ENCODE data around the gene ALK.

Gene ALK

DNA sequence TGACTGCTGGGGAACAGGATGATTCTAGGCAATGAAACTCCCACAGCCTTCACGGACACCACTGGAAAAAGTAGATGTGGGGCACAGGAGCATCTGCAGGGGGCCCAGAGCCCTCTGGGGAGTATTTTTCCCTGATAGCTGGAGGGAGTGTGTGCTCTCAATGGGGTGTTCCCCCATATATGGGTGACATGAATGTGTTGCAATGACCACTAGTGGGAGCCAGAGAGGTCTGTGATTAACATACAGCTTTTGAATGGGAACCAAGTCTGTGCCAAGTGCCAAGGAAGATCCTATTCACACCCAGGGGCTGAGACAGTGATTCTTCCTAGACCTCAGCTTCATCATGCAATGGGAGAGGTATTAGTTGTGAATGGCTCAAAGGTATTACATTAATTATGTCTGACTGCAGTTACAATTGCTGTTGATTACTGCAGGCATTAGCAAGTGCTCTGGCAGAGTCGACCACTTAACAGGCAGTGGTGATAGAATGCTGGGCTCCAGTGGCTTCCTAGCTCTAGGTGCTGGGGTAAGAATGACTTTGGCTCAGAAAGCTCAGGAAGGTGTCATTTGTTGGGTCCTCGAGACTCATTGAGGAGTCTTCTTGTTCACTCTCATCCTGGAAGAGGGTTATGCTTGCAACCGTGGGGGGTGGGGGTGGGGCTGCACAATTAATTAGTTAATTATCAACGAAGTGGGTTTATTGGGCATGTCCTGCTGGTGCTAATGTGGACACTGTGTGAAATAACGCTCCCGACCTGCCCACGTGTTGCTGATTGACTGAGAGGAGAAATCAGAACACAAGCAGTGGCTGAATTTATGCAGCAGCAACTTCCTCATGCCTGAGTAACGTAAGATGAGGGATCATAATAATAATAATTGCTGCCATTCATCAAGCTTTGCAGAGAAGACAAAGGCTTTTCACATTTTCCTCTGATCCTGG is 612.0 kb downstream of the ALK start:
- no peak overlapping the region for H3K27ac Mint-ChIP-seq
- H3K36me3 Mint-ChIP-seq = no peaks in the 10 kb centered on the region
- H3K4me1 Mint-ChIP-seq = peaks cover 8% of the 10 kb centered on the region
- peaks cover 3% of the 10 kb centered on the region for H3K27me3 Mint-ChIP-seq
- H3K9me3 Mint-ChIP-seq = no peaks in the 10 kb centered on the region
- H3K4me3 Mint-ChIP-seq = no peak overlapping the region

DNA sequence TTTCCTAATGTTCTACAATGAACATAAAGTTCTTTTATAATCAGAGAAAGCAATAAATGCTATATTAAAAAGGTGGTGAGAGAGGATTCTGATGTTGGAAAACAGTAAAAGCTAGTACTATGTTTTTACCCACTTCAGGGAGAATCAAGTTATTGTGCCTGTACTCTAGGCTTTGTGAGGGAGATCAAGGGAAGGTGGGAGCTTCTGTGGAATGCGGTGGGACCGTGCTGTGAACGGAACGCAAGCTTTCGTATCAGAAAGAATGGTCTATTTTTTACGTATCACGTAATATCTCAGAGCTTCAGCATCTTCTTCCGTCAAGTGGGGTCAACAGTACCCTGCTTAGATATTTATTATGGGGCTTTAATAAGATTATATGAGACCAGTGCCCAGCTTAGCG is 613.0 kb downstream of the ALK start:
- H3K27ac Mint-ChIP-seq = no peak overlapping the region
- H3K36me3 Mint-ChIP-seq = no peaks in the 10 kb centered on the region
- no peaks in the 10 kb centered on the region for H3K9me3 Mint-ChIP-seq
- no peaks in the 10 kb centered on the region for H3K4me1 Mint-ChIP-seq
- H3K4me3 Mint-ChIP-seq = no peak overlapping the region
- H3K27me3 Mint-ChIP-seq = peaks cover 3% of the 10 kb centered on the region

DNA sequence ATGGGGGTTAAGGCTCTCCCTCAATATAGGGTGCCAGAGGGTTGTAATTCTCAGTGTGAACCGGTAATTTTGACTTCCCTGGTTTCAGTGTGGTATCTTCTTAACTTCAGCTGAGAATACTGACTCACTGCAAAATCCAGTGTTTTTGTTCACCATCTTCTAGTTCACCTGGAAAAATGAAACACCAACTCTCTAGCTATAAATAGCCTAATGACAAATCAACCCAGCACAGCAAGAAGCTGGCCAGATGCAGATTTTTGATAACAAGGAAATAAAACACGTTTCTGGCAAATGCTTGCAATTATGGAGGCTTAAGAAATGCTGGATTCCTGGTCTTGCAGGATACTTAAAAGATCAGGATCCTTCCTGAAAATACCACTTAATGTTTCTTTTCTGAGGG is 613.9 kb downstream of the ALK start:
- no peaks in the 10 kb centered on the region for H3K4me1 Mint-ChIP-seq
- peaks cover 3% of the 10 kb centered on the region for H3K27me3 Mint-ChIP-seq
- H3K4me3 Mint-ChIP-seq = no peak overlapping the region
- no peaks in the 10 kb centered on the region for H3K36me3 Mint-ChIP-seq
- H3K27ac Mint-ChIP-seq = no peak overlapping the region
- H3K9me3 Mint-ChIP-seq = no peaks in the 10 kb centered on the region

DNA sequence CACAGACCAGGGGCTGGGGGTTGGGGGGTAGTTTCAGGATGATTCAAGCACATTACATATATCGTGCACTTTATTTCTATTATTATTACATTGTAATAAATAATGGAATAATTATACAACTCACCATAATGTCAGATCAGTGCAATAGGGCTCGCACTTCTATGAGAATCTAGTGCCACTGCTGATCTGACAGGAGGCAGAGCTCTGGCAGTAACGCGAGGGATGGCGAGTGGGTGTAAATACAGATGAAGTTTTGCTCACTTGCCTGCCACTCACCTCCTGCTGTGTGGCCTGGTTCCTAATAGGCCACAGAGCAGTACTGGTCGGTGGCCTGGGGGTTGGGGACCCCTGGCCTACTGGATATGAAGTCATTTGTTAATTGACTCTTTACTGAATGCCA is 615.6 kb downstream of the ALK start:
- no peaks in the 10 kb centered on the region for H3K4me1 Mint-ChIP-seq
- no peak overlapping the region for H3K27ac Mint-ChIP-seq
- H3K9me3 Mint-ChIP-seq = no peaks in the 10 kb centered on the region
- H3K27me3 Mint-ChIP-seq = peaks cover 5% of the 10 kb centered on the region
- H3K36me3 Mint-ChIP-seq = no peaks in the 10 kb centered on the region
- H3K4me3 Mint-ChIP-seq = no peak overlapping the region

DNA sequence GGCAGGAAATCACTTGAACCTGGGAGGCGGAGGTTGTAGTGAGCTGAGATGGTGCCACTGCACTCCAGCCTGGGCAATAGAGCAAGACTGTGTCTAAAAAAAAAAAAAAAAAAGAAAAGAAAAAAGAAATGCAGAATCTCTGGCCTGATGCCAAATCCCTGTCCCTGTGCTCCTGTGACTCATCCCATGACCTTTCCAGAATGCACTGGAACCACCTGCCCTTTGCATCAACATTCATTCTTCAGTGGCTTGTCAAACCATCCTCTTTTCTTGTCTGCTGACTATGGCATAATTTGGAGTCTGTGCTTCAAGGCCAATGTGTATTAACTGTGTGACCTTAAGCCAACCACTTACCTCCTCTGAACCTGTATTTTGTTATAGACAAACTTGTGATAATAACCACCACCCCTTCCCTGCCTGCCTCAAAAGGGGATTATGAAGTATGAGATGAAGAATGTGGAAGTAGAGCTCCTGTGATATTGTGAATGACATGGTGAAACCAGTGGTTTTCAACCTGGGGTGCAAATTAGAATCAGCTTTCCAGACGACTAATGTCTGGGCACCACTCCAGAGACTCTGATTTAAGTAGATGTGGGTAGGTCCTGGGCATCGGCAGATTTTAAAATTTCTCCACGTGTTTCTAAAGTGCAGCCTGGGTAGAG is 616.9 kb downstream of the ALK start:
- Mint-ChIP-seq H3K27me3 (peaks cover 8% of the 10 kb centered on the region), H3K36me3 (no peaks in the 10 kb centered on the region), H3K4me1 (no peaks in the 10 kb centered on the region), H3K27ac (no peak overlapping the region), H3K9me3 (no peaks in the 10 kb centered on the region), H3K4me3 (no peak overlapping the region)

DNA sequence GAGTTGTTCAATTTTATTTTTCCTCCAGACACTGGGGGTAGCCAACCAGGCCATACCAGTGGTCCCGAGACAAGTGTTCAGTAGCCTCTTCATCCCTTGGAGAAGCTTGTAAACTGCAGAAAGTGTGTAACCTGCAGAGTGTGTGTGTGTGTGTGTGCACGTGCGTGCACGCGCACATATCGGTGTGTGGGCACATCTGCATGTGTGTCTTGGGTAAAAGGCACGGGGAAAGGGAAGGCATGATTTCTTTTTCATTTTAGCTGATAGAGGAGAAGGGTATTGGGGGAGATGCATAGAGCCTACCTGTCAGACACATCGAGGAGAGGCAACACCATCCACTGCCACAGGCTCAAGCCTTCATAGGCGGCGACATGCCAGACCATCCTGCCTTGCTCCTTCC is 624.8 kb downstream of the ALK start:
- Mint-ChIP-seq H3K4me3 (no peak overlapping the region), H3K36me3 (no peaks in the 10 kb centered on the region), H3K27me3 (peaks cover 19% of the 10 kb centered on the region), H3K4me1 (no peaks in the 10 kb centered on the region), H3K9me3 (no peaks in the 10 kb centered on the region), H3K27ac (no peak overlapping the region)

DNA sequence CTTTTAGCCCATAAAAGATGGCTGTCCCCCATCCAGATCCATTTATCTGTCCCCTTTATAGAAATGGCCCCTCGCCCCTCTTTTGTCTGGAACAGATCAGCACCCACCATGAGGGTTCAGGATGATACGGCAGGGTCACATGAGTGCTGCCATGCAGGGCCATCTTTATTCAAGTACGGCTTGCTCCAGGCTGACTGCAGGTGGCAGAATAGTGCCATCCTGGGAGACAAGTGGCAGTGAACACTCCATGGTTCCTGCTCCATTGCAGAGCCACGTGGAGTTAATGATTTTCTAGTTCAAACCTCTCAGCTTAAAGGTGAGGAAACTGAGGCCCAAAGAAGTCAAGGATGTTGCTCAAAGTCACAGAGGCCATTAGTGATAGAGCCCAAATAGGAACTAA is 625.5 kb downstream of the ALK start:
- H3K4me3 Mint-ChIP-seq = no peak overlapping the region
- H3K27me3 Mint-ChIP-seq = peaks cover 18% of the 10 kb centered on the region
- H3K4me1 Mint-ChIP-seq = no peaks in the 10 kb centered on the region
- no peaks in the 10 kb centered on the region for H3K36me3 Mint-ChIP-seq
- no peaks in the 10 kb centered on the region for H3K9me3 Mint-ChIP-seq
- H3K27ac Mint-ChIP-seq = no peak overlapping the region

DNA sequence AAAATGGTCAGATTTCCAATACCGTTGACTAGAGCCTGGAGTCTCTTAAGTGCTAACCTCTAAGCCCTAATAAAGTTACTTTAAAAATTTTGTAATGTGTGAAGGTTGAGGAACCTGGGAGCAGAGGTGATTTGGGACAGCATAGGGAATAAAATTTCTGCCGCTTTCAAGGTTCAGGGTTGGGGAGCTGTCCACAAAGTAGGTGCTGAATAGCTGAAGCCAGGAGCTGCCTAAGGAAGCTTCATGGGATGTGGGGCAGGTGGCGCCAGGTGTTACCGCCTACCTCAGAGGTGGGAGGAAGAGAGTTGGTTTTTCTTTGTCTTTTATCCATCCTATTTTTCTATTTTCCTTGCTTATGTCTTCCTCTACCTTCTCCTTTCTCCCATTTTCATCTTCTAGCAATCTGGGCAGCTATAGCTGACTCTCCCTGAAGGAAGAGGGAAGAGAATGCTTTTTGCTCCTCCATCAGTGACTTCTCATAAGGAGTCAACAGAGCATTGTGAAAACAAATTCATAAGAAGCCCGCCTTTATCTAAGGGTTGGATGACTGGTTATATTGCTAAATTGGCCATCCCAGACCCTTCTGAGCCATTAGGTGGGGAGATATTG is 627.5 kb downstream of the ALK start:
- Mint-ChIP-seq H3K4me3 (no peak overlapping the region), H3K4me1 (no peaks in the 10 kb centered on the region), H3K27me3 (peaks cover 13% of the 10 kb centered on the region), H3K36me3 (no peaks in the 10 kb centered on the region), H3K27ac (no peak overlapping the region), H3K9me3 (no peaks in the 10 kb centered on the region)

DNA sequence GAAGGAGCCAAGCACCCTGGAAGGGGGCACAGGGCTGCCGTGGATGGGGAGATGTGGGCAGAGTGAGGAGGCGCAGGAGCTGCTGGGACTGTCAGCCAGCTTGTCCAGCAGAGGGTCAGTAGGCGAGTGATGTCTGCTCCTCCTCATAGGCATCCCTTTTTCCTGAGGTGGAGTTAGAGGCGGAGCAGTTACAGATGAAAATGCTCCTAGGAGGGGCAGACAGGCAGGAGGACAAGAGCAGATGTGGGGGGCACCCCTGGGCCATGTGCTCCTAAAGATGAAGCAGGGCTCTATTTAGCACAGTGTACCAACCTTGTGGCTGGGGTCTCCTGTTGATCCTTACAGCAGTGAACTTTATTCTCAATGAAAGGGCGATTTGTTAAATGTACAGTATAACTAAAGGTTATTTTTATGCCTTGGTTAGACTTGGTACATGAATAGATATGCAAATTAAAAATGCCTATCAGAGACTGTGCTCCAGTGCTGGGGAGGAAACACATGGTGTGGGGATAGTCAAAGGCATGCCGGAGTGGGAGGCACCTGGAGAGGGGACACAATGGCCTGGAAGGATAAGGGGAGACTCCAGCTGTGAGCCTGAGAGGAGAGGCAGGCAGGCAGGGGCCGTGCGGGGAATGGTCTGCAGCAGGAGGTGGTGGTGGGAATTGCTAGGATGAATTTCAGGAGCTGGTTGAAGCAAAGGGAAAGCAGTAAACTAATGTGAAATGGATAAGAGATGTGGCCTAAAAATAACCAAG is 630.9 kb downstream of the ALK start:
- Mint-ChIP-seq H3K27ac (no peak overlapping the region), H3K4me1 (no peaks in the 10 kb centered on the region), H3K4me3 (no peak overlapping the region), H3K9me3 (no peaks in the 10 kb centered on the region), H3K27me3 (peaks cover 10% of the 10 kb centered on the region), H3K36me3 (no peaks in the 10 kb centered on the region)

DNA sequence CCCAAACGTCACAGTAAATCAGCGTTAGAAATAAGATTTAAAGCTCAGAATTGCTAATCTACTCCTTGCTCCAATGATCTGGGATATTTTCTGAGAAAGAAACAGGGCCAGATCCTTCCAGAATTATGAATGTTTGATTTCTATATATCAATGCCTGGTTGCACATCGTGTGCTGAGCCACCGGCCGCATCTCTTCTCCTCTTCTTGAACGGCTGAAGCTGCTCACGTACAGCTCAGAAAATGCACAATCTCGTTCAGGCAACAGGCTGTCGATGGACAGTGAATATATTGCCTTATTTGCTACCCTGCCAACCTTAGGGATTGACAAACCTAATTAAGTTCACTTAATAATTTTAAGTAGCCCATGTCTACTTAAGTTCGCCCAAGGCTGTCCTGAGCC is 636.7 kb downstream of the ALK start:
- Mint-ChIP-seq H3K27ac (no peak overlapping the region), H3K4me1 (no peaks in the 10 kb centered on the region), H3K36me3 (no peaks in the 10 kb centered on the region), H3K4me3 (no peak overlapping the region), H3K9me3 (no peaks in the 10 kb centered on the region), H3K27me3 (peaks cover 11% of the 10 kb centered on the region)

DNA sequence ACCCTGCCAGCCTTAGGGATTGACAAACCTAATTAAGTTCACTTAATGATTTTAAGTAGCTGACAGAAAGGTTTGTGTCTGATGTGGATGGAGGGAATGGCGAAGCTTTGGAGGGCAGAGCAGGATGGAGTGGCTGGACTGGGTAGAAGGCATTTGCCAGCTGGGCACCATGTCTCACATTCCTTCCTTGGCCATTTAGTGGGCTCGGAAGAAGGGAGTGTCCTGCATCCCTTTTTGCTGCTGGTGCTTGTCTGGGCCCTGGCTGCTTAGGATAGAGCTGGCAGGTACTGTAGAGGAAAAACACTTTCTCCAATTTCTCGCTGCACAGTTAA is 639.5 kb downstream of the ALK start:
- H3K27ac Mint-ChIP-seq = no peak overlapping the region
- no peak overlapping the region for H3K4me3 Mint-ChIP-seq
- no peaks in the 10 kb centered on the region for H3K36me3 Mint-ChIP-seq
- no peaks in the 10 kb centered on the region for H3K4me1 Mint-ChIP-seq
- no peaks in the 10 kb centered on the region for H3K9me3 Mint-ChIP-seq
- peaks cover 14% of the 10 kb centered on the region for H3K27me3 Mint-ChIP-seq

DNA sequence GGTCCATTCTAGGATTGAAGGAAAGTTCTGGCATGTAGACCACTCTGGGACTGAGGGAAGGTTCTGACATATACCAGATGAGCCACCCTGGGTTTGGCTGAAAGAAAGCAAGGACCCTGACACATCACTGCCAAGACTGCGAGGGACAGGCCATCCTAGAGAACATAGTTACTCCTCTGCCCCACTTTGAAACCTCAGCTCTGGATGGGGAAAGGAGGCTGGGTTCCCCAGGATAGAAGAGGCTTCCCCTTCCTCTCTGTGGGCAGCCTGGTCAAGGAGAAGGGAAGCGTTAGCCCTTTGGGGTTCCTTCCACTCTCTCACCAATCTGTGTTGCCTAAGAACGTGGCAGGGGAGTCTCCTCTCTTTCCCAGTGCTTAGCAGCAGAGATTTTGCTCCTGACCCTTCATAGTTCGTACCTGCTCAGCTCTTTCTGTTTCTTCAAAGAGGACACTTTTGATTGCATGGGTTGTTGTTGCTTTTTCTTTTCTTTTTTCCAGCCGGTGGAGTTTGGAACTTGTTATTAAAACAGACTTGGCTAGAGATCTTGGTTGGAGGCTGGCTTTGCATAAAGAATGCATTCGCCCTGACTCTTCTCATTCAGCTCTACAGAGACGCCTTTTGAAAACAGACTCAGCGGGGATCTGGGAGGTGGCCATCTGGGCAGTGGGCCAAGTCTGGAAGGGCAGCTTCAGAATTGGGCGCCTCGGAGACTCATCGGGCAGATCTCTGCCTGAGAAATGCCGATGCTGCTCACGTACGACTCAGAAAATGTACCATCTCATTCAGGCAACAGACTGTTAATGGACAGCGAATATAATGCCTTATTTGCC is 640.1 kb downstream of the ALK start:
- Mint-ChIP-seq H3K27ac (no peak overlapping the region), H3K27me3 (peaks cover 14% of the 10 kb centered on the region), H3K4me1 (no peaks in the 10 kb centered on the region), H3K36me3 (no peaks in the 10 kb centered on the region), H3K9me3 (no peaks in the 10 kb centered on the region), H3K4me3 (no peak overlapping the region)

DNA sequence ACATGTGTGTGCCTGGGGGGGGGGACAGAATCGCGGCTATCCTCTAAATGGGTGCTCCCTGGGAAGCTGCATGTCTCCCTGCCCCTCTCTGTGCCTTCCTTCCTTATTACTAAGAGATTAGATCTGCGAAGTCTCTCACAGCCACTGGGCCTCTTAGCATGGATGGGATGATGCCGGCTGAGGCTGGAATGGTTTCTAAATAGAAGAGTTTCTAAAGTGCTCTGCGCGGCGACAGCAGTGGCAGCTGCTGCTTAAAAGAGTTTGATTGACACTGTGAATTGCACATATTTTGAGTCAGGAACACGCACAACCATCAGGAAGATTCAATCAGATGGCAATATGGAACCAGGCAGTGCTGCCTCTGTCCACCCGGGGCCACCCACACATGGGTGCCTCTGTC is 642.4 kb downstream of the ALK start:
- H3K27me3 Mint-ChIP-seq = peaks cover 13% of the 10 kb centered on the region
- H3K4me3 Mint-ChIP-seq = no peak overlapping the region
- no peak overlapping the region for H3K27ac Mint-ChIP-seq
- no peaks in the 10 kb centered on the region for H3K36me3 Mint-ChIP-seq
- no peaks in the 10 kb centered on the region for H3K9me3 Mint-ChIP-seq
- no peaks in the 10 kb centered on the region for H3K4me1 Mint-ChIP-seq

DNA sequence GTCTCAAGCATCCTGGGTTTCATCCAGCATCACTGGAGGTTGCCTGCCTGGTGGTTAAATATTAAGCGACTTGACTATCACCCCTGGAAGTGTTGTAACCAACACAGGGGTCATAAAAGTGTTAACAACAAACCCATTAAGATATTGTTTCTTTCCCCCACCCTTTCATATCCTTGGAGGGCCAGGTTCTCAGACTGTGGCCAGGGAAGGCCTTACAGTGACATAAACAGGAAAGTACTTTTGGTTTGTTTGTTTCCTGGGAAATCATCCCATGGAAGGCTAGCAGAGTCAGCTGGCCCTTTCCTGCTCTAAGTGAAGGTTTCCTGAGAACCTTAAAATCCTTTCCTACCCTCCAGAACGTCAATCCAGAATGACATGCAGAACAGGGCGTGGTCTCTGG is 645.2 kb downstream of the ALK start:
- Mint-ChIP-seq H3K9me3 (no peaks in the 10 kb centered on the region), H3K27ac (no peak overlapping the region), H3K27me3 (peaks cover 14% of the 10 kb centered on the region), H3K4me3 (no peak overlapping the region), H3K4me1 (no peaks in the 10 kb centered on the region), H3K36me3 (no peaks in the 10 kb centered on the region)

DNA sequence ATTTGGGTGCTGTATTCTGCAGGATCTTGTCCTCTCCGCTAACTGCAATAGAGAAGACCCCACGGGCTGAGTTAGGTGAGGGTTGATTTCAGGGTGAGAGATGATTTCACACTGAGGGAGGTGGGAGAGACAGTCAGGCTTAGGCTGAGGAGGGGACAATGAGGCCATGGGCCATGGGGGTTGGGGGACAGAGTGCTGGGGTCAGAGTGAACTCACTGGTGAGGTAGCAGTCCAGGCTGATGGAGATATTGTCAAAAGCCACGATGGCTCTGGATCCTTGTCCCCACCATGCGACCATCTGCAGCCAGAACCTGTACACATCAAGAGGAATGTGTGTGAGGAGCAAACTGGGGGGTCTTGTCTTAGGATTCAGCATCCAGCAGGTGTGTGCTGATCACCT is 646.2 kb downstream of the ALK start:
- no peaks in the 10 kb centered on the region for H3K4me1 Mint-ChIP-seq
- H3K27ac Mint-ChIP-seq = no peak overlapping the region
- no peaks in the 10 kb centered on the region for H3K9me3 Mint-ChIP-seq
- no peak overlapping the region for H3K4me3 Mint-ChIP-seq
- peaks cover 11% of the 10 kb centered on the region for H3K27me3 Mint-ChIP-seq
- no peaks in the 10 kb centered on the region for H3K36me3 Mint-ChIP-seq
